ENCODE measurements around the gene MACROH2A1.
"Not testable (repeated sequence)": the region's sequence is repeated elsewhere in the genome, so short reads cannot be mapped to it uniquely, and the experiment has no call there.

Gene MACROH2A1

GRCh38 chr5:135365281-135365680 is 33.8 kb downstream of the MACROH2A1 start:
- Histone ChIP-seq H3K36me3 (ENCODE audit: low read length) (peaks cover 7% of the 10 kb centered on the region), H3F3A (ENCODE audit: insufficient read depth) (no peaks in the 10 kb centered on the region), H2AFZ (ENCODE audit: low read depth, low read length, severe bottlenecking) (no peak overlapping the region), H3K9me2 (replicated peaks; ENCODE audit: insufficient read depth, low read length) (no peaks in the 10 kb centered on the region), H3K9me3 (ENCODE audit: insufficient read depth, low read length) (no peaks in the 10 kb centered on the region), H4K20me1 (ENCODE audit: low read depth, low read length) (no peaks in the 10 kb centered on the region), H3K79me2 (ENCODE audit: insufficient read depth, low read length) (no peaks in the 10 kb centered on the region; the same call in 1 of the 2 replicates), H3K4me3 (ENCODE audit: insufficient read depth, low read length, poor library complexity, severe bottlenecking) (no peak overlapping the region), H3K27ac (ENCODE audit: low read depth, low read length) (no peak overlapping the region), H3K9ac (ENCODE audit: low read length) (no peak overlapping the region), H3K27me3 (ENCODE audit: low read length) (no peaks in the 10 kb centered on the region), H3K4me2 (ENCODE audit: low read depth, low read length, poor library complexity, severe bottlenecking) (no peak overlapping the region)
- TF ChIP-seq CTCF (IDR thresholded peaks at IDR 0.05; ENCODE audit: insufficient read depth, low read length, poor library complexity, severe bottlenecking) (no peak), EZH2phosphoT487 (conservative IDR thresholded peaks at IDR 0.05; ENCODE audit: low read length) (no peak)

GRCh38 chr5:135364421-135365262 is 34.4 kb downstream of the MACROH2A1 start:
- Histone ChIP-seq H3K27ac (ENCODE audit: low read depth, low read length) (no peak overlapping the region), H3K4me3 (ENCODE audit: insufficient read depth, low read length, poor library complexity, severe bottlenecking) (no peak overlapping the region), H3K36me3 (ENCODE audit: low read length) (peaks cover 7% of the 10 kb centered on the region), H3K27me3 (ENCODE audit: low read length) (no peaks in the 10 kb centered on the region), H3F3A (ENCODE audit: insufficient read depth) (no peaks in the 10 kb centered on the region), H3K4me2 (ENCODE audit: low read depth, low read length, poor library complexity, severe bottlenecking) (no peak overlapping the region), H3K9me2 (replicated peaks; ENCODE audit: insufficient read depth, low read length) (no peaks in the 10 kb centered on the region), H3K9me3 (ENCODE audit: insufficient read depth, low read length) (no peaks in the 10 kb centered on the region), H3K79me2 (ENCODE audit: insufficient read depth, low read length) (no peaks in the 10 kb centered on the region; the same call in 1 of the 2 replicates), H4K20me1 (ENCODE audit: low read depth, low read length) (no peaks in the 10 kb centered on the region), H3K9ac (ENCODE audit: low read length) (no peak overlapping the region), H2AFZ (ENCODE audit: low read depth, low read length, severe bottlenecking) (no peak overlapping the region)
- TF ChIP-seq CTCF (IDR thresholded peaks at IDR 0.05; ENCODE audit: insufficient read depth, low read length, poor library complexity, severe bottlenecking) (no peak), EZH2phosphoT487 (conservative IDR thresholded peaks at IDR 0.05; ENCODE audit: low read length) (no peak)

GRCh38 chr5:135363342-135363741 is 35.7 kb downstream of the MACROH2A1 start:
- not testable (repeated sequence) for H3K27ac ChIP-seq (ENCODE audit: low read depth, low read length); H3K9ac ChIP-seq (ENCODE audit: low read length); H3K9me2 ChIP-seq (replicated peaks; ENCODE audit: insufficient read depth, low read length); H3K9me3 ChIP-seq (ENCODE audit: insufficient read depth, low read length); H3K4me2 ChIP-seq (ENCODE audit: low read depth, low read length, poor library complexity, severe bottlenecking); H3K27me3 ChIP-seq (ENCODE audit: low read length); H4K20me1 ChIP-seq (ENCODE audit: low read depth, low read length); H3F3A ChIP-seq (ENCODE audit: insufficient read depth); H2AFZ ChIP-seq (ENCODE audit: low read depth, low read length, severe bottlenecking); H3K36me3 ChIP-seq (ENCODE audit: low read length); H3K4me3 ChIP-seq (ENCODE audit: insufficient read depth, low read length, poor library complexity, severe bottlenecking); H3K79me2 ChIP-seq (ENCODE audit: insufficient read depth, low read length)

DNA sequence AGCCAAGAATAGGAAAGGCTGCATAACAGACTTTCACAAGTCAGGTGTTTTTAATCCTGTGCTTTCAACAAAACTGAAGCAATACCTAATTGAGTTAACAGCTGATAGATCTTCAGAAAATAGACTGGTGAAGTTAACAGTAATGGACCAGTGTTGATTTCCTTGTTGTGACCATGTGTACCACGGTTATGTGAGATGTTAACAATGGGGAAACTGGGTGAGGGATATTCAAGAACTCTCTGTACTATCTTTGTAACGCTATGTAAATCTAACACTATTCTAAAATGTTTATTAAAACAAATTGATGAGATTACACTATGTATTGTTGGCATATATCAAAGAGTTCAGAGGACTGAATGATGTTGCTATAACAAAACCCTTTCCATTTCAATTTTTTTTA is 36.9 kb downstream of the MACROH2A1 start:
- Histone ChIP-seq H3K4me2 (ENCODE audit: low read depth, low read length, poor library complexity, severe bottlenecking) (no peak overlapping the region), H2AFZ (ENCODE audit: low read depth, low read length, severe bottlenecking) (no peak overlapping the region), H3K4me3 (ENCODE audit: insufficient read depth, low read length, poor library complexity, severe bottlenecking) (no peak overlapping the region), H3F3A (ENCODE audit: insufficient read depth) (no peaks in the 10 kb centered on the region), H3K27me3 (ENCODE audit: low read length) (no peaks in the 10 kb centered on the region), H3K36me3 (ENCODE audit: low read length) (peaks cover 7% of the 10 kb centered on the region), H3K9me3 (ENCODE audit: insufficient read depth, low read length) (no peaks in the 10 kb centered on the region), H3K27ac (ENCODE audit: low read depth, low read length) (no peak overlapping the region), H3K79me2 (ENCODE audit: insufficient read depth, low read length) (no peaks in the 10 kb centered on the region; the same call in 1 of the 2 replicates), H3K9ac (ENCODE audit: low read length) (no peak overlapping the region), H4K20me1 (ENCODE audit: low read depth, low read length) (no peaks in the 10 kb centered on the region), H3K9me2 (replicated peaks; ENCODE audit: insufficient read depth, low read length) (no peaks in the 10 kb centered on the region)
- TF ChIP-seq CTCF (IDR thresholded peaks at IDR 0.05; ENCODE audit: insufficient read depth, low read length, poor library complexity, severe bottlenecking), result no peak
- no peak for TF ChIP-seq EZH2phosphoT487 (conservative IDR thresholded peaks at IDR 0.05; ENCODE audit: low read length)
